Neural cell (in vitro differentiated cells): ENCODE measurements around the gene RANBP1. TPM values are rescaled to one million over a fixed set of nuclear protein-coding genes. Genes with fewer than 3 reads are reported as not detected.

Experiments used
- H2AFZ ChIP-seq: fragments of 200-600, 300-800 bp; sonication (generic), shearing (Covaris generic); 2 replicates; pipeline ENCODE4 v1.6.0; 2014; ENCODE audit warnings: low read depth, mild to moderate bottlenecking, antibody characterized with exemption, low read length, moderate library complexity
- H3F3A ChIP-seq: fragments of 200-600 bp; shearing (Covaris generic); 2 replicates; pipeline ENCODE4 v1.6.1; 2016; ENCODE audit warnings: mild to moderate bottlenecking, moderate library complexity, mixed read lengths, antibody characterized with exemption, low read length; ENCODE audit not compliant: insufficient read depth, poor library complexity, severe bottlenecking
- H3K27ac ChIP-seq: fragments of 200-600, 300-800 bp; sonication (generic), shearing (Covaris generic); 2 replicates; pipeline ENCODE4 v1.5.1; 2014; ENCODE audit warnings: mild to moderate bottlenecking, low read length, moderate library complexity
- H3K27me3 ChIP-seq: fragments of 300-800, 200-600 bp; sonication (generic), shearing (Covaris generic); 2 replicates; pipeline ENCODE4 v1.6.0; 2014; ENCODE audit warnings: mild to moderate bottlenecking, low read depth, low read length, moderate library complexity; ENCODE audit not compliant: insufficient read depth
- H3K36me3 ChIP-seq: fragments of 300-800, 200-600 bp; sonication (generic), shearing (Covaris generic); 2 replicates; pipeline ENCODE4 v1.5.1; 2014; ENCODE audit warnings: mild to moderate bottlenecking, antibody characterized with exemption, low read length, moderate library complexity; ENCODE audit not compliant: insufficient read depth
- H3K4me2 ChIP-seq: fragments of 300-800, 200-600 bp; sonication (generic), shearing (Covaris generic); 2 replicates; pipeline ENCODE4 v1.6.0; 2014; ENCODE audit warnings: mild to moderate bottlenecking, low read length
- H3K4me3 ChIP-seq: fragments of 300-800, 200-600 bp; sonication (generic), shearing (Covaris generic); 2 replicates; pipeline ENCODE4 v1.5.1; 2014; ENCODE audit warnings: mild to moderate bottlenecking, low read length, moderate library complexity
- H3K79me2 ChIP-seq: fragments of 200-600 bp; shearing (Covaris generic); replicated peaks from 2 replicates; pipeline ENCODE4 v1.6.0; 2014; ENCODE audit warnings: mild to moderate bottlenecking, low read length, moderate library complexity; ENCODE audit not compliant: insufficient read depth
- H3K9ac ChIP-seq: fragments of 300-800, 200-600 bp; sonication (generic), shearing (Covaris generic); 2 replicates; pipeline ENCODE4 v1.6.1; 2016; ENCODE audit warnings: mild to moderate bottlenecking, low read length, mixed read lengths
- H3K9me2 ChIP-seq: fragments of 200-600 bp; shearing (Covaris generic); 2 replicates; pipeline ENCODE4 v1.6.1; 2016; ENCODE audit warnings: mild to moderate bottlenecking, low read length, mixed read lengths; ENCODE audit not compliant: insufficient read depth
- H3K9me3 ChIP-seq: fragments of 200-600, 300-800 bp; sonication (generic), shearing (Covaris generic); 2 replicates; pipeline ENCODE4 v1.6.1; 2016; ENCODE audit warnings: mild to moderate bottlenecking, mixed run types, low read length, moderate library complexity, mixed read lengths
- H4K20me1 ChIP-seq: fragments of 200-600 bp; shearing (Covaris generic); 2 replicates; pipeline ENCODE4 v1.6.1; 2016; ENCODE audit warnings: mild to moderate bottlenecking, mixed run types; ENCODE audit not compliant: insufficient read depth
- CTCF ChIP-seq: fragments of 450-650 bp; IDR thresholded peaks from 2 replicates; pipeline ENCODE4 v1.5.1; 2014; ENCODE audit warnings: antibody characterized with exemption, mild to moderate bottlenecking, moderate library complexity; ENCODE audit not compliant: poor library complexity, severe bottlenecking
- EP300 ChIP-seq: fragments of 450-650 bp; conservative IDR thresholded peaks from 2 replicates; pipeline ENCODE4 v1.6.1; 2014; ENCODE audit warnings: antibody characterized with exemption, mild to moderate bottlenecking, moderate library complexity; ENCODE audit not compliant: poor library complexity, severe bottlenecking
- EZH2 ChIP-seq: fragments of 200-600, 300-800 bp; shearing (Covaris generic), sonication (generic); IDR thresholded peaks from 2 replicates; pipeline ENCODE4 v1.6.1; 2014; ENCODE audit warnings: antibody characterized with exemption, low read length, borderline replicate concordance, mild to moderate bottlenecking; ENCODE audit not compliant: insufficient read depth, poor library complexity, severe bottlenecking
- MXI1 ChIP-seq: fragments of 450-650 bp; conservative IDR thresholded peaks from 2 replicates; pipeline ENCODE4 v1.6.1; 2014; ENCODE audit warnings: antibody characterized with exemption, mild to moderate bottlenecking; ENCODE audit not compliant: poor library complexity, severe bottlenecking
- RAD21 ChIP-seq: fragments of 450-650 bp; conservative IDR thresholded peaks from 2 replicates; pipeline ENCODE4 v1.6.1; 2014; ENCODE audit warnings: antibody characterized with exemption, mild to moderate bottlenecking, moderate library complexity
- REST ChIP-seq: IDR thresholded peaks from 2 replicates; pipeline ENCODE4 v1.6.1; 2012; ENCODE audit warnings: borderline replicate concordance
- SMC3 ChIP-seq: fragments of 450-650 bp; conservative IDR thresholded peaks from 2 replicates; pipeline ENCODE4 v1.6.1; 2014; ENCODE audit warnings: antibody characterized with exemption, mild to moderate bottlenecking, moderate library complexity; ENCODE audit not compliant: poor library complexity
- TAF1 ChIP-seq: IDR thresholded peaks from 2 replicates; pipeline ENCODE4 v1.6.1; 2012; ENCODE audit warnings: low read depth
- polyA plus RNA-seq: library from polyadenylated mRNA; depleted of rRNA; stranded (reverse); fragments of >200 nt; gene quantifications from 2 replicates; pipeline ENCODE4 v1.2.3, GENCODE V29; 2014

Gene RANBP1
- polyA plus RNA-seq, 1 donor from 2014 or later, result 360 TPM

GRCh38 chr22:20127318-20127868, 11.5 kb downstream of the RANBP1 start:
- peaks cover 1% of the 10 kb centered on the region for H3K79me2 ChIP-seq
- H4K20me1 ChIP-seq, result no peaks in the 10 kb centered on the region
- H2AFZ ChIP-seq, result no peak overlapping the region
- H3K27ac ChIP-seq, result no peak overlapping the region
- H3F3A ChIP-seq, result no peaks in the 10 kb centered on the region
- no peak overlapping the region for H3K9ac ChIP-seq
- no peaks in the 10 kb centered on the region for H3K27me3 ChIP-seq
- TF ChIP-seq CTCF (no peak), REST (no peak)
- no peaks in the 10 kb centered on the region for H3K9me3 ChIP-seq
- H3K36me3 ChIP-seq, result no peaks in the 10 kb centered on the region
- no peak overlapping the region for H3K4me2 ChIP-seq
- H3K4me3 ChIP-seq, result no peak overlapping the region
- H3K9me2 ChIP-seq, result no peaks in the 10 kb centered on the region

GRCh38 chr22:20127869-20128618, 12.1 kb downstream of the RANBP1 start:
- H3K79me2 ChIP-seq, result no peaks in the 10 kb centered on the region
- H3K4me3 ChIP-seq, result no peak overlapping the region
- no peak overlapping the region for H3K9ac ChIP-seq
- no peaks in the 10 kb centered on the region for H3K36me3 ChIP-seq
- H3K27ac ChIP-seq, result no peak overlapping the region
- no peaks in the 10 kb centered on the region for H4K20me1 ChIP-seq
- no peaks in the 10 kb centered on the region for H3K9me3 ChIP-seq
- TF ChIP-seq SMC3, result no peak
- TF ChIP-seq RAD21, result no peak
- no peak for TF ChIP-seq MXI1
- no peak for TF ChIP-seq CTCF
- no peak for TF ChIP-seq TAF1
- no peak for TF ChIP-seq REST
- TF ChIP-seq EZH2, result no peak
- no peak for TF ChIP-seq EP300
- H3F3A ChIP-seq, result no peaks in the 10 kb centered on the region
- no peak overlapping the region for H3K4me2 ChIP-seq
- no peaks in the 10 kb centered on the region for H3K9me2 ChIP-seq
- H2AFZ ChIP-seq, result no peak overlapping the region
- H3K27me3 ChIP-seq, result no peaks in the 10 kb centered on the region
